ENCODE measurements around the gene KANSL1.

DNA sequence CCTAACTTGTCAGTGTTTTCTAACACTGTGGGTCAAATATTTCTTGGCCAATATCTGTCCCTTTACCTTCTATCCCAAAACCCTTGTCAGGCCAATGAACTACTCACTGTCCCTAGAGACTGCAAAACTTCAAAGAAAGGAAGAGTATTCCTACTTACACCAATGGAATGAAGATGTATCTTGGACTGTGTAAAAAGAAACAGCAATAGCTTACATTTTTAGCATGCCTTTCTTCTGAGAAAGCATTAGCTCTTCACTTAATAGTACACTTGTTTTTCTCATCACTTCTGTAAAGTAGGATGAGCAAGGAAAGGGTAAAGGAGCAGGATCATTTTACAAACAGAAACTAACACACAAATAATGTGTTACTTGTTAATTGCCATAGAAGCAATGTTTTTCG, 120.2 kb downstream of the KANSL1 start:
- TF ChIP-seq, protein P1, sequence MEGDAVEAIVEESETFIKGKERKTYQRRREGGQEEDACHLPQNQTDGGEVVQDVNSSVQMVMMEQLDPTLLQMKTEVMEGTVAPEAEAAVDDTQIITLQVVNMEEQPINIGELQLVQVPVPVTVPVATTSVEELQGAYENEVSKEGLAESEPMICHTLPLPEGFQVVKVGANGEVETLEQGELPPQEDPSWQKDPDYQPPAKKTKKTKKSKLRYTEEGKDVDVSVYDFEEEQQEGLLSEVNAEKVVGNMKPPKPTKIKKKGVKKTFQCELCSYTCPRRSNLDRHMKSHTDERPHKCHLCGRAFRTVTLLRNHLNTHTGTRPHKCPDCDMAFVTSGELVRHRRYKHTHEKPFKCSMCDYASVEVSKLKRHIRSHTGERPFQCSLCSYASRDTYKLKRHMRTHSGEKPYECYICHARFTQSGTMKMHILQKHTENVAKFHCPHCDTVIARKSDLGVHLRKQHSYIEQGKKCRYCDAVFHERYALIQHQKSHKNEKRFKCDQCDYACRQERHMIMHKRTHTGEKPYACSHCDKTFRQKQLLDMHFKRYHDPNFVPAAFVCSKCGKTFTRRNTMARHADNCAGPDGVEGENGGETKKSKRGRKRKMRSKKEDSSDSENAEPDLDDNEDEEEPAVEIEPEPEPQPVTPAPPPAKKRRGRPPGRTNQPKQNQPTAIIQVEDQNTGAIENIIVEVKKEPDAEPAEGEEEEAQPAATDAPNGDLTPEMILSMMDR (IDR thresholded peaks at IDR 0.05): no peak
- TF ChIP-seq POLR2A (IDR thresholded peaks at IDR 0.05): no peak
